Measurements from ENCODE around the gene CD3G. TPM values are rescaled to one million over a fixed set of nuclear protein-coding genes. Genes with fewer than 3 reads are reported as not detected.

The CD3G gene
- total RNA-seq, 2 donors from 2014 or later = 1.6 to 2.0 TPM

- peaks cover 5% of the 10 kb centered on the region for H3K4me1 ChIP-seq
- H3K27ac ChIP-seq = no peak overlapping the region
- TF ChIP-seq CTCF (IDR thresholded peaks at IDR 0.05) = no peak
- H3K4me3 ChIP-seq = no peak overlapping the region
- no peak for DNase-seq
- H3K27me3 ChIP-seq = no peaks in the 10 kb centered on the region
- H3K9me3 ChIP-seq = no peaks in the 10 kb centered on the region
- H3K9ac ChIP-seq (ENCODE audit: low read depth in 2 of 2, low read length in 2 of 2) = no peak overlapping the region
- H3K36me3 ChIP-seq = peaks cover 8% of the 10 kb centered on the region
- intact Hi-C loops (cut with DNase I) = no loop called here
Observed at GRCh38 chr11:118366287-118366686, 22.1 kb downstream of the CD3G start.

GRCh38 chr11:118370774-118371173 lies 26.6 kb downstream of the CD3G start:
- TF ChIP-seq CTCF (IDR thresholded peaks at IDR 0.05) = no peak
- H3K9ac ChIP-seq (ENCODE audit: low read depth in 2 of 2, low read length in 2 of 2) = no peak overlapping the region
- no peaks in the 10 kb centered on the region for H3K27me3 ChIP-seq
- DNase-seq = no peak
- H3K36me3 ChIP-seq = peaks cover 23% of the 10 kb centered on the region
- no peak overlapping the region for H3K4me3 ChIP-seq
- no peaks in the 10 kb centered on the region for H3K9me3 ChIP-seq
- no peaks in the 10 kb centered on the region for H3K4me1 ChIP-seq
- intact Hi-C loops (cut with DNase I) = no loop called here
- no peak overlapping the region for H3K27ac ChIP-seq

GRCh38 chr11:118373263-118373662 lies 29.1 kb downstream of the CD3G start:
- Histone ChIP-seq H3K27ac (no peak overlapping the region), H3K9ac (ENCODE audit: low read depth in 2 of 2, low read length in 2 of 2) (no peak overlapping the region), H3K27me3 (no peaks in the 10 kb centered on the region), H3K9me3 (no peaks in the 10 kb centered on the region), H3K36me3 (peaks cover 23% of the 10 kb centered on the region), H3K4me3 (no peak overlapping the region), H3K4me1 (no peaks in the 10 kb centered on the region)
- TF ChIP-seq CTCF (IDR thresholded peaks at IDR 0.05) = no peak
- no peak for DNase-seq
- intact Hi-C loops (cut with DNase I) = no loop called here

GRCh38 chr11:118373871-118374270 lies 29.7 kb downstream of the CD3G start:
- DNase-seq = no peak
- peaks cover 23% of the 10 kb centered on the region for H3K36me3 ChIP-seq

GRCh38 chr11:118374729-118375128 lies 30.6 kb downstream of the CD3G start:
- no peak overlapping the region for H3K9ac ChIP-seq (ENCODE audit: low read depth in 2 of 2, low read length in 2 of 2)
- no peak for TF ChIP-seq CTCF (IDR thresholded peaks at IDR 0.05)
- H3K4me3 ChIP-seq = no peak overlapping the region
- H3K36me3 ChIP-seq = peaks cover 31% of the 10 kb centered on the region
- H3K27ac ChIP-seq = no peak overlapping the region
- DNase-seq = no peak
- intact Hi-C loops (cut with DNase I) = no loop called here
- H3K4me1 ChIP-seq = no peaks in the 10 kb centered on the region
- no peaks in the 10 kb centered on the region for H3K27me3 ChIP-seq
- no peaks in the 10 kb centered on the region for H3K9me3 ChIP-seq

More at GRCh38 chr11:118373871-118374270, 29.7 kb downstream of the CD3G start:
- Histone ChIP-seq H3K4me3 (no peak overlapping the region), H3K9ac (ENCODE audit: low read depth in 2 of 2, low read length in 2 of 2) (no peak overlapping the region), H3K9me3 (no peaks in the 10 kb centered on the region), H3K27me3 (no peaks in the 10 kb centered on the region), H3K27ac (no peak overlapping the region), H3K4me1 (no peaks in the 10 kb centered on the region)
- intact Hi-C loops (cut with DNase I) = no loop called here
- TF ChIP-seq CTCF (IDR thresholded peaks at IDR 0.05) = no peak

- Histone ChIP-seq H3K36me3 (peaks cover 27% of the 10 kb centered on the region), H3K9ac (ENCODE audit: low read depth in 2 of 2, low read length in 2 of 2) (no peak overlapping the region), H3K4me3 (no peak overlapping the region), H3K27me3 (no peaks in the 10 kb centered on the region), H3K9me3 (no peaks in the 10 kb centered on the region), H3K27ac (no peak overlapping the region), H3K4me1 (no peaks in the 10 kb centered on the region)
- no peak for DNase-seq
- intact Hi-C loops (cut with DNase I) = no loop called here
- no peak for TF ChIP-seq CTCF (IDR thresholded peaks at IDR 0.05)
Observed at GRCh38 chr11:118375978-118376377, 31.8 kb downstream of the CD3G start.

All from colonic mucosa (tissue), 4 donors.